ENCODE measurements around the gene ZMYND8.

The ZMYND8 gene

GRCh38 chr20:47337413-47337812 lies 19.1 kb downstream of the ZMYND8 start:
- in situ Hi-C loops (cut with MboI; ENCODE audit: low sequenced_read_pairs, unreplicated experiment), result no loop called here
- no peak for DNase-seq (ENCODE audit: low spot score)
- TF ChIP-seq CTCF (IDR thresholded peaks at IDR 0.05; ENCODE audit: borderline replicate concordance, control extremely low read depth, extremely low read depth, insufficient read depth, missing control alignments), result no peak

GRCh38 chr20:47336129-47336754 lies 20.3 kb downstream of the ZMYND8 start:
- no peak for DNase-seq (ENCODE audit: low spot score)
- in situ Hi-C loops (cut with MboI; ENCODE audit: low sequenced_read_pairs, unreplicated experiment), result no loop called here
- TF ChIP-seq CTCF (IDR thresholded peaks at IDR 0.05; ENCODE audit: borderline replicate concordance, control extremely low read depth, extremely low read depth, insufficient read depth, missing control alignments), result no peak

GRCh38 chr20:47335251-47336128 lies 21.0 kb downstream of the ZMYND8 start:
- in situ Hi-C loops (cut with MboI; ENCODE audit: low sequenced_read_pairs, unreplicated experiment), result no loop called here
- no peak for DNase-seq (ENCODE audit: low spot score)
- TF ChIP-seq CTCF (IDR thresholded peaks at IDR 0.05; ENCODE audit: borderline replicate concordance, control extremely low read depth, extremely low read depth, insufficient read depth, missing control alignments), result no peak

GRCh38 chr20:47334022-47334551 lies 22.4 kb downstream of the ZMYND8 start:
- in situ Hi-C loops (cut with MboI; ENCODE audit: low sequenced_read_pairs, unreplicated experiment), result no loop called here
- no peak for TF ChIP-seq CTCF (IDR thresholded peaks at IDR 0.05; ENCODE audit: borderline replicate concordance, control extremely low read depth, extremely low read depth, insufficient read depth, missing control alignments)
- no peak for DNase-seq (ENCODE audit: low spot score)

- in situ Hi-C loops (cut with MboI; ENCODE audit: low sequenced_read_pairs, unreplicated experiment), result no loop called here
- no peak for TF ChIP-seq CTCF (IDR thresholded peaks at IDR 0.05; ENCODE audit: borderline replicate concordance, control extremely low read depth, extremely low read depth, insufficient read depth, missing control alignments)
- no peak for DNase-seq (ENCODE audit: low spot score)
Measured at GRCh38 chr20:47332381-47333206, 23.9 kb downstream of the ZMYND8 start.

All from GM13976 (cell line).